ENCODE data around the gene DDX27. TPM values are rescaled to one million over a fixed set of nuclear protein-coding genes. Genes with fewer than 3 reads are reported as not detected.
A peak's percentile ranks its signal among the peaks of the same experiment; 100 is the strongest.

The DDX27 gene
- total RNA-seq, 3 donors from 2014 or later = 28.5 to 35.1 (median 34.8) TPM

GRCh38 chr20:49273696-49274277 lies 54.6 kb downstream of the DDX27 start:
- TF ChIP-seq POLR2AphosphoS5 (IDR thresholded peaks at IDR 0.05) = no peak
- TF ChIP-seq POLR2A (IDR thresholded peaks at IDR 0.05) = no peak
- no peak for TF ChIP-seq CTCF (IDR thresholded peaks at IDR 0.05)
- no peak for DNase-seq (ENCODE audit: low spot score in 2 of 2)
- Histone ChIP-seq H3K4me3 (no peak overlapping the region), H3K27ac (no peak overlapping the region), H3K4me1 (peaks cover 12 to 14% of the 10 kb centered on the region in 2 donors), H3K36me3 (no peaks in the 10 kb centered on the region), H3K27me3 (no peaks in the 10 kb centered on the region), H3K9me3 (no peaks in the 10 kb centered on the region)
- intact Hi-C loops (cut with DNase I; ENCODE audit: low total_unique reads) = no loop called here

- Histone ChIP-seq H3K9me3 (peaks cover 0 to 6% of the 10 kb centered on the region in 2 donors), H3K27me3 (no peaks in the 10 kb centered on the region), H3K4me3 (peak overlapping the region in 1 of 3 donors; percentile 97), H3K36me3 (peaks cover under 1% of the 10 kb centered on the region), H3K4me1 (peaks cover 14 to 16% of the 10 kb centered on the region in 2 donors), H3K27ac (no peak overlapping the region)
- intact Hi-C loops (cut with DNase I; ENCODE audit: low total_unique reads) = no loop called here
- DNase-seq (ENCODE audit: low spot score in 2 of 2) = no peak
- TF ChIP-seq POLR2AphosphoS5 (IDR thresholded peaks at IDR 0.05) (no peak), POLR2A (IDR thresholded peaks at IDR 0.05) (no peak), CTCF (IDR thresholded peaks at IDR 0.05) (no peak)
These were observed 56.0 kb downstream of the DDX27 start for GRCh38 chr20:49275216-49275615.

- no peaks in the 10 kb centered on the region for H3K27me3 ChIP-seq
- TF ChIP-seq POLR2A (IDR thresholded peaks at IDR 0.05) = no peak
- TF ChIP-seq POLR2AphosphoS5 (IDR thresholded peaks at IDR 0.05) = no peak
- TF ChIP-seq CTCF (IDR thresholded peaks at IDR 0.05) = no peak
- intact Hi-C loops (cut with DNase I; ENCODE audit: low total_unique reads) = no loop called here
- H3K4me1 ChIP-seq = peaks cover 14 to 16% of the 10 kb centered on the region in 2 donors
- peak overlapping the region; percentile 96 to 98 for H3K27ac ChIP-seq
- DNase-seq (ENCODE audit: low spot score in 2 of 2) = no peak
- peak overlapping the region in 1 of 3 donors; percentile 97 for H3K4me3 ChIP-seq
- H3K9me3 ChIP-seq = peaks cover 2 to 11% of the 10 kb centered on the region in 2 donors
- H3K36me3 ChIP-seq = peaks cover 4% of the 10 kb centered on the region
These were observed 56.4 kb downstream of the DDX27 start for GRCh38 chr20:49275636-49276035.

GRCh38 chr20:49276161-49276960 lies 57.1 kb downstream of the DDX27 start:
- intact Hi-C loops (cut with DNase I; ENCODE audit: low total_unique reads) = no loop called here
- Histone ChIP-seq H3K27ac (peak overlapping the region; percentile 96 to 98), H3K36me3 (peaks cover 7% of the 10 kb centered on the region)

More at GRCh38 chr20:49276161-49276960, 57.1 kb downstream of the DDX27 start:
- Histone ChIP-seq H3K4me3 (peak overlapping the region; percentile 89 to 98 (median 97)), H3K9me3 (peaks cover 9 to 18% of the 10 kb centered on the region in 2 donors), H3K27me3 (no peaks in the 10 kb centered on the region), H3K4me1 (peaks cover 14 to 16% of the 10 kb centered on the region in 2 donors)
- TF ChIP-seq POLR2AphosphoS5 (IDR thresholded peaks at IDR 0.05) (no peak), POLR2A (IDR thresholded peaks at IDR 0.05) (no peak), CTCF (IDR thresholded peaks at IDR 0.05) (no peak)
- DNase-seq (ENCODE audit: low spot score in 2 of 2) = no peak

Measured in breast epithelium (tissue), 4 donors.